Activated T-helper 9 cell treated with anti-CD3 and anti-CD28 coated beads, Interleukin-2, amount 50 U/mL, for 16 hours (primary cell): Measurements from ENCODE around the gene CCDC106.

Source experiments
- DNase-seq: peaks from one replicate; pipeline ENCODE4 v3.0.0-alpha.2; 2020; ENCODE audit warnings: low read depth

Gene CCDC106

DNA sequence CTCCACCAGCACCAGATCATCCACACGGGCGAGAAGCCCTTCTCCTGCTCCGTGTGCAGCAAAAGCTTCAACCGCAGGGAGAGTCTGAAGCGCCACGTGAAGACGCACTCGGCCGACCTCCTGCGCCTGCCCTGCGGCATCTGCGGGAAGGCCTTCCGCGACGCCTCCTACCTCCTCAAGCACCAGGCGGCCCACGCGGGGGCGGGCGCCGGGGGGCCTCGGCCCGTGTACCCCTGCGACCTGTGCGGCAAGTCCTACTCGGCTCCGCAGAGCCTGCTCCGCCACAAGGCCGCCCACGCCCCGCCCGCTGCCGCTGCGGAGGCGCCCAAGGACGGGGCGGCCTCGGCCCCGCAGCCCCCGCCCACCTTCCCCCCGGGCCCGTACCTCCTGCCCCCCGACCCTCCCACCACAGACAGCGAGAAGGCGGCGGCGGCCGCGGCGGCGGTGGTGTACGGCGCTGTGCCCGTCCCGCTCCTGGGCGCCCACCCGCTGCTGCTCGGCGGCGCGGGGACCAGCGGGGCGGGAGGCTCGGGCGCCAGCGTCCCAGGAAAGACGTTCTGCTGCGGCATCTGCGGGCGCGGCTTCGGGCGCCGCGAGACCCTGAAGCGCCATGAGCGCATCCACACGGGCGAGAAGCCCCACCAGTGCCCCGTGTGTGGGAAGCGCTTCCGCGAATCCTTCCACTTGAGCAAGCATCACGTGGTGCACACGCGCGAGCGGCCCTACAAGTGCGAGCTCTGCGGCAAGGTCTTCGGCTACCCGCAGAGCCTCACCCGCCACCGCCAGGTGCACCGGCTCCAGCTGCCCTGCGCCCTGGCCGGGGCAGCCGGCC lies 33.1 kb upstream of the CCDC106 start:
- DNase-seq = no peak

DNA sequence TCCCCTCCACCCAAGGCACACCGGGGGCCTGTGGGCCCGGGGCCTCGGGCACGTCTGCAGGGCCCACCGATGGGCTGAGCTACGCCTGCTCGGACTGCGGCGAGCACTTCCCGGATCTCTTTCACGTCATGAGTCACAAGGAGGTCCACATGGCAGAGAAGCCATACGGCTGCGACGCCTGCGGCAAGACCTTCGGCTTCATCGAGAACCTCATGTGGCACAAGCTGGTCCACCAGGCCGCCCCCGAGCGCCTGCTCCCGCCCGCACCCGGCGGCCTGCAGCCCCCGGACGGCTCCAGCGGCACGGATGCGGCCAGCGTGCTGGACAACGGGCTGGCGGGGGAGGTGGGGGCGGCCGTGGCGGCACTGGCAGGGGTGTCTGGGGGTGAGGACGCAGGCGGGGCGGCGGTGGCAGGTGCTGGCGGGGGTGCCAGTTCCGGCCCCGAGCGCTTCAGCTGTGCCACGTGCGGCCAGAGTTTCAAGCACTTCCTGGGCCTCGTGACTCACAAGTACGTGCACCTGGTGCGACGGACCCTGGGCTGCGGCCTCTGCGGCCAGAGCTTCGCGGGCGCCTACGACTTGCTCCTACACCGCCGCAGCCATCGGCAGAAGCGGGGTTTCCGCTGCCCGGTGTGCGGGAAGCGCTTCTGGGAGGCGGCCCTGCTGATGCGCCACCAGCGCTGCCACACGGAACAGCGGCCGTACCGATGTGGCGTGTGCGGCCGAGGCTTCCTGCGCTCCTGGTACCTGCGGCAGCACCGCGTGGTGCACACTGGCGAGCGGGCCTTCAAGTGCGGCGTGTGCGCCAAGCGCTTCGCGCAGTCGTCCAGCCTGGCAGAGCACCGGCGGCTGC lies 32.2 kb upstream of the CCDC106 start:
- DNase-seq = no peak

DNA sequence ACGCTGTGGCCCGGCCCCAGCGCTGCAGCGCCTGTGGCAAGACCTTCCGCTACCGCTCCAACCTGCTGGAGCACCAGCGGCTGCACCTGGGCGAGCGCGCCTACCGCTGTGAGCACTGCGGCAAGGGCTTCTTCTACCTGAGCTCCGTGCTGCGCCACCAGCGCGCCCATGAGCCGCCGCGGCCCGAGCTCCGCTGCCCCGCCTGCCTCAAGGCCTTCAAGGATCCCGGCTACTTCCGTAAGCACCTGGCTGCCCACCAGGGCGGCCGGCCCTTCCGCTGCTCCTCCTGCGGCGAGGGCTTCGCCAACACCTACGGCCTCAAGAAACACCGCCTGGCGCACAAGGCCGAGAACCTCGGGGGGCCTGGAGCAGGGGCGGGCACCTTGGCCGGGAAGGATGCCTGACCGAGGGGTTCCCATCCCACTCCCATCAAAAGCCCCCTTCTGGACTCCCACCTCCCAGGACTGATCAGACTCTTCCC lies 31.6 kb upstream of the CCDC106 start:
- no peak for DNase-seq

- no peak for DNase-seq
Measured at GRCh38 chr19:55617426-55617825, 30.6 kb upstream of the CCDC106 start.

DNA sequence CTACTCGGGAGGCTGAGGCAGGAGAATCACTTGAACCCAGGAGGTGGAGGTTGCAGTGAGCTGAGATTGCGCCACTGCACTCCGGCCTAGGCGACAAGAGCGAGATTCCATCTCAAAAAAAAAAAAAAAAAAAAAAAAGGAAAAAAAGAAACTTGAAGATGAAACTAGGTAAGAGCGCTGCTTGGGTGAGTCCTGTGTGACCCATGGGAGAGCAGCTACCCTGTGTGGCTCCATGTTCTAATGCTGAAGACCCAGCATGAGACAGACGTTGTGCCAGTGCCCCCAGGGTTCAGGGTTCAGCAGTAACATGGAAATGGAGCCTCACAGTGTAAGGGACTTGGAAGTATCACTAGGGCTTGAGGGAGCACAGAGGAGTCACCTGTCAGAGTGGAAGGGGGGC lies 29.6 kb upstream of the CCDC106 start:
- no peak for DNase-seq

DNA sequence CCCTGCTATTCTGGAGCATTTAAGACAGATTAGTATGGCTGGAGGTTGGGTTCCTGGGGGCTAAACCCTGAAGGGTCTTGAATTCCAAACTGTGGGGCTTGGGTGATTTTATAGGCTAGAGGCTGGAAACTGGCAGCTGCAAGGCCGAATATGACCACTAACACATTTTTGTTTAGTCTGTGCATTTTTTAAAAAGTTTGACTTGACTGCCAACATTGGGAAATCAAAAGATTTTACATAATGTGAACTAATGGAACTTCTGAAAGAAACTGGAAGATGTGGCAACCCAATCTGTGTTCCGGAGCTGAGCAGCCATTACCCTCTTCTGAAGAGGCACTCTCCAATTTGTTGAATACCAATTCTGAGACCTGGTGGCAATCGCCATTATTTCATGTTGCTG lies 28.7 kb upstream of the CCDC106 start:
- DNase-seq = no peak

DNA sequence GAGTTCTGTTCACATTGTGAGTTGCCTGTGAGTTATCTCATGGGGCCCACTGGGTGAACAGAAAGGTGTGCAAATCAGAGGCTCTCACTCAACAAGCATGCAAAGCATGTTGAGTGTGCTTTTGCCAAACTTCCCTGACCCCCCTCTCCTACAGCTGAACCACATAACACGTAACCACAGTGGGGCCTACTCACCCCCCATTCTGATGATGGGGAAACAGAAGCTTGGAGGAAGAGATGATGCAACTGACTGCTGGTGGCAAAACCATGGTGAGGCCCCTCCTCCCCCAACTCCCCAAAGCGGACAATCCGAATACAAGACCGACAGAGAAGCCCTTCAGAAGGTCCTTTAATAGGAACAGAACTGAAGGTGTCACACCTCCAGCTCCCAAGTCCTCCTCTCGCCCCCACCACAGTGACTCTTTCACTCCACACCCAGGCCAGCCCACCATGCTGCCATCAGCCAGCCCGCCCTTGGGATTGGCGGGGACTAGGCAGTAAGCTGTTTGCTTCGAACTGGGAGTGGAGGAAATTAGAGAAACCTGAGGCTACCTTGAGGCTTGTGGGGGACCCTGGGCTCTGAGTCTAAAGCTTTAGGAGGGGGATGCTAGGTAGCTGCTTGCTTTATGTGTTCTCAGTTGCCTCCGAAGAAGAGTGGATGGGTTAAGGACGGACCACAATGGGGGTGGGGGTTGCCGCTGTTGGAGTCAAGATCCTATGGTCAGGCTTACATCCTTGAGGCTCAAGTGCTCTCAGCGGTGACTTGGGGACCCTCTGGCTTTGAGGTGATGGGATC lies 27.4 kb upstream of the CCDC106 start:
- no peak for DNase-seq

DNA sequence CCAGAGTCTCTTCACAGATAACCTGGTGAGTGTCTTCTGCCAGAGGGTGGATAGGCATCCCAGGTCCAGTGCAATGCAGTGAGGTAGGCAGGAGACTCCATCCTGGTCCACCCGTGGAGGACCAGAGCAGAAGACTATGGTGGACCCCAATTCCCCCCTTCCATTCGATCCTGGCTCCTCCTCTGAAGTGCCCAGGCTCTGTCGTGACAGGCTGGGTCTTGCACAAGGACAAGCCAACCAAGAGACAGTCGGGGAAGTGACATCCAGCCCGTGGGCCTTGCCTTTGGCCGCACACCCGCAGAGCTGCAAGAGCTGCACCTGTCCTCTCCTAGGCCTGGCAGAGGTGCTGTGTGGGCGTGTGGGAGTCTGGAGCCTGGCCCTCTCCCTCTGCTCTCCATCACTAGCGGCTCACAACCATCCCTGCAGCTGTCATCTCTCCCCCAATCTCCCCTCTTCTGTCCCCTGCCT lies 26.8 kb upstream of the CCDC106 start:
- no peak for DNase-seq

DNA sequence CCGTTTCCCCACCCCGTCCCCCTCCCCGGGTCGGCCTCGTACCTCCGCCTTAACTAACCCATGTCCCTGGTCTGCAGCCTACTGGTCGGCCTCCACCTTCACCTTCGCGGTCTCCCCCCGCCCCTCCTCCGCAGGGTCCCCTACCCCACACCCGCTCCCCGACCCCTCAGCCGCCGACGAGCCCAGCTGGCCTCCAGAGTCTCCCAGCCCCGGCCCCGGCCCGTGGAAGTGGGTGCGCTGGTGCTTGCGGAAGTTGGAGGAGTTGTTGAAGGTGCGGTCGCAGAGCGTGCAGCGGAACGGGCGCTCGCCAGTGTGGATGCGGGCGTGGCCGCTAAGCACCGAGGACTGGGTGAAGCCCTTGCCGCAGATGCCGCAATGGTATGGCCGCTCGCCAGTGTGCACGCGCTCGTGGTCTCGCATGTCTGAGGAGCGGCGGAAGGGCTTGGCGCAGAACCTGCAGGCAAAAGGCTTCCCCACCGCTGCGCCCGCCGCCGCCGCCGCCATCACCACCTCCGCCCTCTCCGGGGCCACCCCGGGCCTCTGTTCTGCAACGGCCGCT lies 26.3 kb upstream of the CCDC106 start:
- DNase-seq = no peak

DNA sequence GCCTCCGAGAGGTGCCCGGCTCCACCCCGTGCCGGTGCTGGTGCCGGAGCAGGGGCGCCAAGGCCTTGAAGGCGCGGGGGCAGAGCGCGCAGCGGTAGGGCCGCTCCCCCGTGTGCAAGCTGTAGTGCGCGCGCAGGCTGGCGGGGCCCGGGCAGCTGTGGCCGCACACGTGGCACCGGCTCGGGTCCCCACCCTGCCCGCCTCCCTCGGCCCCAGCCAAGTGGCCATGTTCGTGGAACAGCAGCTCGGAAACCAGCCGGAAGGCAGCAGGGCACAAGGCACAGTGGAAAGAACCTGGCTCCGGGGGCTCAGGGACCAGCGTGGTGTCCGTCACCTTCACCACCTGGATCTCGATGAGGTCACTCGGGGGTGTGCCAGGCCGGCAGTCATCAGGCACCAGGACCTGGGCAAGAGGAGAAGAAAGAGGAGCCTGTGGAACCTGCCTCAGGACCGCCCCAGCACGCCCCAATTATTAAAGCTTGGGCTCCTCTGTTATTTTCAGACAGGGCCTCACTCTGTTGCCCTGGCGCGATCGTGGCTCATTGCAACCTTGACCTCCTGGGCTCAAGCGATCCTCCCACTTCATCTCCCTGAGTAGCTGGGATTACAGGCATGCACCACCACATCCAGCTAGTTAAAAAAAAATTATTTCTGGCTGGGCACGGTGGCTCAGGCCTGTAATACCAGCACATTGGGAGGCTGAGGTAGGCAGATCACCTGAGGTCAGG lies 25.6 kb upstream of the CCDC106 start:
- DNase-seq = no peak

DNA sequence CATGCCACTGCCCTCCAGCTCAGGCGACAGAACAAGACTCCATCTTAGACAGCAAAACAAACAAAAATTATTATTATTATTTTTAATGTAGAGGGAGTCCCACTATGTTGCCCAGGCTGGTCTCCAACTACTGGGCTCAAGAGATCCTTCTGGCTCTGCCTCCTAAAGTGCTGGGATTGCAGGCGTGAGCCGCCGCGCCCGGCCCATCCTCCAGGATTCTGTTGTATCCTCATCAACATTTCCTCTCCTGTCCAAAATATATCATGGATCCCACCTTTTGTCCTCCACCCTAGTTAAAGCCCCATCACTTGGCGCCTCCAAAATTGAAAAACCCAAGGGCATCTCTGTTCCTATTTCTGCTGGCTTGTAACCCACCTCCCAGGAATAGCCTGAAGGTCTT lies 24.9 kb upstream of the CCDC106 start:
- no peak for DNase-seq

GRCh38 chr19:55623561-55623960 lies 24.5 kb upstream of the CCDC106 start:
- no peak for DNase-seq

GRCh38 chr19:55624109-55625003 lies 23.7 kb upstream of the CCDC106 start, which contains the start of gene ZNF784:
Gene ZNF784, minus strand, starts transcription at chr19:55624566. Its CDS starts 5 bp downstream, at chr19:55624561.
- DNase-seq = peak; percentile 91

- DNase-seq = no peak
Measured at GRCh38 chr19:55625004-55625326, 23.0 kb upstream of the CCDC106 start.

DNA sequence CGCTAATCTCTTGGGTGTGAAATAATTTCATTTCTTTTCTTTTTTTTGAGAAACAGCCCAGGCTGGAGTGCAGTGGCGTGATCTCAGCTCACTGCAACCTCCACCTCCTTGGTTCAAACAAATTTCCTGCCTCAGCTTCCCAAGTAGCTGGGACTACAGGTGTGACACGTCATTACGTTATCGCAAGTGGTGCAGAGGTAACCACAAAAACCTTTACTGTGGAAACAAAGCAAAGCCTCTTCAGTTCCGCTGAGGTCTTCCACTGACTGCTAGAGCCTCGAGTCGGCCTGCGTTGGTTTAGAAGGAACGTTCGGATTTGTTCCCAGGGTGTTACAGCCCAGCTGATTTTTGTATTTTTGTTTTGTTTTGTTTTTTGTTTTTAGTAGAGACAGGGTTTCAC lies 21.7 kb upstream of the CCDC106 start:
- peak; percentile 33 for DNase-seq

GRCh38 chr19:55632463-55632834 lies 15.6 kb upstream of the CCDC106 start:
- peak; percentile 69 for DNase-seq

- no peak for DNase-seq
Measured at GRCh38 chr19:55633861-55634260, 14.2 kb upstream of the CCDC106 start.

DNA sequence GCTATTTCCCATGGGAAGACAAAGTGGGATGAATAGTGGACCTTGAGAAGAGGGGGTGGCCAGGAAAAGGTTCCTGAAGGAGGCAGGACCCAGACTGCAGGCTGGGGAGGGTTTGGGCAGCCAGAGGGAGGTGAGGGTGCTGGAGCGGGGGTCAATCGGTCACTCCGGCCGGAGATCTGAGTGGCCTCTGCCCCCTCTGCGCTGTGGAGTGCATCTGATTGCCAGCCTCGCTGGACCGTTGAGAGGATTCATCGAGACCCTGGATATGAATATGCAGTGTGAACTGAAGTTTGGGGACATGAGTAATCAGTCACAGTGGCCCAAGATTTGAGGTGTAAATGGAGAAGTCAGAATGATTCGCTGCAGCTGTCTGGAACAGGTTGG lies 12.7 kb upstream of the CCDC106 start:
- DNase-seq = no peak

DNA sequence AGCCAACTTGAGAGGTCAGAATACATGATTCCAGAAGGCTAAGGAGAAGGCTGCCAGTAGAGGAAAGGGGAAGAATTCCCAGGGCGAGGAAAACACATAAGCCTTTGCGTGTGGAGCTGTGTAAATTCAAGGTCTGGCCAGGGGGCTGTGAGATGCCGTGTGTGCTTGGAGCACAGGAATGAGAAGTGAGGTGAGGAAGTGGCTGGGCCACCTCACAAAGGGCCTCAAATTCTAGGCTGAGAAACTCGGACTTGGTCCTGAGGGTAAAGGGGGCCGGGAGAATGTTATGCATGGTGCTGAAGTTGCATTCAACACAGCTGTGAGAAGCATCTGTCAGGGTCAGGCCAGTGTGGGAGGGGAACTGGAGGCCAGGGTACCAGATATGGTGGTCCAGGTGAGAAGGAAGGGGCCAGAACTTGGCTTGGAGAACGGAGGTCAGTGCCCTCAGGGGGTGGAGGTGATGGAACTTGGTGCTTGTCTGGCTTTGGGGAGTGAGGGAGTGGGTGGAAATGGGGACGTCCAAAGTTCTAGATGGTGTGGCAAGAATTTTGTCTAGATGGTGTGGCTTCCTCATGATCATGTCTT lies 12.1 kb upstream of the CCDC106 start:
- no peak for DNase-seq

- no peak for DNase-seq
Measured at GRCh38 chr19:55636723-55637122, 11.3 kb upstream of the CCDC106 start.
